Endodermal cell (in vitro differentiated cells): ENCODE results near the gene ENSA. TPM values are rescaled to one million over a fixed set of nuclear protein-coding genes. Genes with fewer than 3 reads are reported as not detected.
"Not testable (repeated sequence)": the region's sequence is repeated elsewhere in the genome, so short reads cannot be mapped to it uniquely, and the experiment has no call there.

Experiments used
- DNase-seq: peaks from one replicate; pipeline ENCODE4 v3.0.0-alpha.2; 2017
- H3K27ac ChIP-seq: 2 replicates; pipeline ENCODE4 v1.5.1; 2013; ENCODE audit warnings: mild to moderate bottlenecking, low read depth, low read length, moderate library complexity
- H3K27me3 ChIP-seq: 2 replicates; pipeline ENCODE4 v1.6.1; 2013; ENCODE audit warnings: mild to moderate bottlenecking, low read length, moderate library complexity; ENCODE audit not compliant: insufficient read depth, control insufficient read depth, poor library complexity, severe bottlenecking
- H3K36me3 ChIP-seq: 2 replicates; pipeline ENCODE4 v1.7.0; 2013; ENCODE audit warnings: mild to moderate bottlenecking, low read length, moderate library complexity; ENCODE audit not compliant: control insufficient read depth, insufficient read depth
- H3K4me1 ChIP-seq: one replicate; pipeline ENCODE4 v1.7.0; 2013; ENCODE audit warnings: low read length; ENCODE audit not compliant: control insufficient read depth, insufficient read depth
- H3K4me3 ChIP-seq: 2 replicates; pipeline ENCODE4 v1.5.1; 2013; ENCODE audit warnings: mild to moderate bottlenecking, low read length, moderate library complexity
- H3K9ac ChIP-seq: 2 replicates; pipeline ENCODE4 v1.6.1; 2013; ENCODE audit warnings: mild to moderate bottlenecking, low read length, moderate library complexity; ENCODE audit not compliant: poor library complexity, severe bottlenecking; ENCODE audit errors: extremely low read depth
- H3K9me3 ChIP-seq: 2 replicates; pipeline ENCODE4 v1.6.1; 2013; ENCODE audit warnings: mild to moderate bottlenecking, low read length, moderate library complexity; ENCODE audit not compliant: control insufficient read depth
- H3K27ac Mint-ChIP-seq: 2 replicates; pipeline ENCODE4 v1.8.0; 2020; ENCODE audit warnings: mixed read lengths
- H3K27me3 Mint-ChIP-seq: 2 replicates; pipeline ENCODE4 v1.8.0; 2021; ENCODE audit warnings: mild to moderate bottlenecking, mixed read lengths; ENCODE audit not compliant: insufficient read depth
- H3K36me3 Mint-ChIP-seq: 2 replicates; pipeline ENCODE4 v1.8.0; 2020; ENCODE audit warnings: low read depth, mixed read lengths
- H3K4me1 Mint-ChIP-seq: 2 replicates; pipeline ENCODE4 v1.8.0; 2020; ENCODE audit warnings: mixed read lengths
- H3K4me3 Mint-ChIP-seq: 2 replicates; pipeline ENCODE4 v1.8.0; 2020; ENCODE audit warnings: mild to moderate bottlenecking, moderate library complexity, mixed read lengths
- H3K9me3 Mint-ChIP-seq: 2 replicates; pipeline ENCODE4 v1.8.0; 2020; ENCODE audit warnings: mild to moderate bottlenecking, mixed read lengths
- CTCF ChIP-seq: fragments of 200-600 bp; sonication (generic); conservative IDR thresholded peaks from 2 replicates; pipeline ENCODE4 v1.5.0; 2021; ENCODE audit warnings: antibody characterized with exemption, mild to moderate bottlenecking
- WGBS, 2 experiments: methylation state at CpG; one replicate each; pipeline versions ENCODE4 v1.1.5 to v1.1.7; 2013; ENCODE audit warnings: missing lambda C conversion rate in 2 of 2, mixed read lengths in 1 of 2; ENCODE audit not compliant: insufficient coverage in 1 of 2, insufficient read length in 1 of 2; 5-methylcytosine and 5-hydroxymethylcytosine counted together
- total RNA-seq, 2 donors: library from RNA; stranded (reverse); fragmentation: NEBNext Ultra II Directional in 1 of 2; extraction: Animal tissue kit (Norgen Biotek cat#: 25700) in 1 of 2; gene quantifications; 2 replicates in 1 of 2; 3 replicates in 1 of 2; pipeline ENCODE4 v1.2.1, GENCODE V29; 2021

The ENSA gene
- total RNA-seq, 2 donors from 2014 or later, result 266 to 364 TPM

DNA sequence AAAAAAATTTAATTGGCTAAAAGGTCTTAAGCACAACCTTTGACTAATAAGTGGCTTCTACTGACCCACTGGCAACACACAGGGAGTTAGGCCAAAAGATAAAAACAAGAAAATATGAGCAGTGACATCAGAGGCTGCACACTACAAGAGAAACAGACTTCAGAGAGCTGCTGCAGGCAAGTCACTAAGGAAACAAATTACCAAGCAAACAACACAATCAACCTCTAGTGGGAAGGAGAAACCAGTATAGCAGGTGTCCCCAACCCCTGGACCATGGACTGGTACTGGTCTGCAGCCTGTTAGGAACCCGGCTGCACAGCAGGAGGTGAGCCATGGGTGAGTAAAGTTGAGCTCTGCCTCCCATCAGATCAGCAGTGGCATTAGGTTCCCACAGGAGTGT is 20.8 kb upstream of the ENSA start:
- Histone ChIP-seq H3K36me3 (peaks cover 58% of the 10 kb centered on the region), H3K27ac (no peak overlapping the region), H3K9me3 (no peaks in the 10 kb centered on the region), H3K4me1 (peaks cover 7% of the 10 kb centered on the region), H3K27me3 (no peaks in the 10 kb centered on the region), H3K4me3 (no peak overlapping the region), H3K9ac (no peak overlapping the region)
- DNase-seq, result no peak
- Mint-ChIP-seq H3K27me3 (no peaks in the 10 kb centered on the region), H3K4me1 (peaks cover 32% of the 10 kb centered on the region), H3K27ac (no peak overlapping the region), H3K36me3 (peaks cover 58% of the 10 kb centered on the region), H3K4me3 (no peak overlapping the region), H3K9me3 (no peaks in the 10 kb centered on the region)
- no peak for TF ChIP-seq CTCF
- 83% methylated on average over 1 of the region's 1 CpG; no CpG with 5 or more reads in 1 of the 2 experiments for whole genome bisulfite sequencing, 2 experiments

DNA sequence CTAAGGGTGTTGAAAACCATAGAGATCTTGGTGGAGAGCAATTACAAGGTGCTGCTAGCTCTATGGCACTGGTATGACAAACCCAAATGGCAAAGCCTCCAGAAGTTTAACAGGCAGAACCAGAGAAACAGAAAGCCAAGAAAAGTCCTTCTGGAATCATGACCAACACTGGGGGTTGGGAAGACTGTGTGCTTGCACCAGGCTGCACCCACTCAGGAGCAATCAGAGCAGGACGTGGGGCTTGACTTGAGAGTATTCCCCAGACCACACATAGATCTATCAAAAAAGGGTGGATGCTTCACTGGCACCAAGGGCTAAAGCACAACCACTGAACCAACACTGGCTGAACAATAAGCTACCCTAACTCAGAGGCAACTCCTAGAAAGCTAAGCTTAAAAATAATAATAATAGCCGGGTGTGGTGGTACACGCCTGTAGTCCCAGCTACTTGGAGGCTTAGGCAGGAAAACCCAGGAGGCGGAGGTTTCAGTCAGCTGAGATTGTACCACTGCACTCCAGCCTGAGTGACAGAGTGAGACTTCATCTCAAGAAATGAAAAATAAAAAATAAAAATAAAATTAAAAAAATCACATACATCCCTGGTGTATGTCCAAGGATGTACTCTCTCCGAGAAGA is 20.1 kb upstream of the ENSA start:
- no peak for TF ChIP-seq CTCF
- Histone ChIP-seq H3K27ac (no peak overlapping the region), H3K27me3 (no peaks in the 10 kb centered on the region), H3K4me1 (peaks cover 7% of the 10 kb centered on the region), H3K9ac (no peak overlapping the region), H3K9me3 (no peaks in the 10 kb centered on the region), H3K36me3 (peaks cover 57% of the 10 kb centered on the region), H3K4me3 (no peak overlapping the region)
- H3K36me3 Mint-ChIP-seq, result peaks cover 51% of the 10 kb centered on the region
- 96 to 100% methylated on average over 4 to 5 of the region's 5 CpGs for WGBS, 2 experiments
- peaks cover 25% of the 10 kb centered on the region for H3K4me1 Mint-ChIP-seq
- H3K27ac Mint-ChIP-seq, result peak overlapping the region; percentile 52
- no peaks in the 10 kb centered on the region for H3K27me3 Mint-ChIP-seq
- no peaks in the 10 kb centered on the region for H3K9me3 Mint-ChIP-seq
- DNase-seq, result no peak
- H3K4me3 Mint-ChIP-seq, result no peak overlapping the region

GRCh38 chr1:150642296-150642695 is 12.9 kb upstream of the ENSA start:
- H3K9me3 Mint-ChIP-seq, result no peaks in the 10 kb centered on the region
- H3K4me1 ChIP-seq, result peaks cover 11% of the 10 kb centered on the region
- peak overlapping the region; percentile 76 for H3K4me3 ChIP-seq
- no peak for DNase-seq
- H3K27me3 Mint-ChIP-seq, result no peaks in the 10 kb centered on the region
- peaks cover 18% of the 10 kb centered on the region for H3K36me3 Mint-ChIP-seq
- H3K36me3 ChIP-seq, result peaks cover 24% of the 10 kb centered on the region
- H3K9me3 ChIP-seq, result no peaks in the 10 kb centered on the region
- H3K4me1 Mint-ChIP-seq, result peaks cover 33% of the 10 kb centered on the region
- TF ChIP-seq CTCF, result no peak
- 62 to 75% methylated on average over 4 of the region's 4 CpGs for WGBS, 2 experiments
- peak overlapping the region; percentile 96 for H3K27ac Mint-ChIP-seq
- H3K9ac ChIP-seq, result peak overlapping the region; percentile 89
- peak overlapping the region; percentile 45 for H3K4me3 Mint-ChIP-seq
- no peak overlapping the region for H3K27ac ChIP-seq
- no peaks in the 10 kb centered on the region for H3K27me3 ChIP-seq

DNA sequence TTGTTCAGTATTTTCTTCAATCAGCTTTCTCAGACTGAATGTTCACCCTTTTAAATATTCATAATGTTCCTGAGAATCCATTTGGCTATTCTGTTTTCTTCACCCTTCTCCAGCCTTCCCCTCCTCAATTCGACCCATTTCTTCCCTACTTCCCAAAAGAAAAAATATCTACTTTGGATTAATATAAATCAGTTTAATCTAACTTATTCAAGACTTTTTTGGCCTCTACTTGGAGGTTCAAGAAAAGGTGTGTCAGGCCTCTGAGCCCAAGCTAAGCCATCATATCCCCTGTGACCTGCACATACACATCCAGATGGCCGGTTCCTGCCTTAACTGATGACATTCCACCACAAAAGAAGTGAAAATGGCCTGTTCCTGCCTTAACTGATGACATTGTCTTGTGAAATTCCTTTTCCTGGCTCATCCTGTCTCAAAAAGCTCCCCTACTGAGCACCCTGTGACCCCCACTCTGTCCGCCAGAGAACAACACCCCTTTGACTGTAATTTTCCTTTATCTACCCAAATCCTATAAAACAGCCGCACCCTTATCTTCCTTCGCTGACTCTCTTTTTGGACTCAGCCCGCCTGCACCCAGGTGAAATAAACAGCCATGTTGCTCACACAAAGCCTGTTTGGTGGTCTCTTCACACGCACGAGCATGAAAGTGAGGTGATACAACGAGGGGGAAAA is 11.9 kb upstream of the ENSA start:
- H3K4me1 Mint-ChIP-seq, result peaks cover 30% of the 10 kb centered on the region
- Histone ChIP-seq H3K4me1 (peaks cover 11% of the 10 kb centered on the region), H3K9ac (peak overlapping the region; percentile 89), H3K4me3 (peak overlapping the region; percentile 76), H3K36me3 (peaks cover 16% of the 10 kb centered on the region)
- DNase-seq, result peak; percentile 86
- H3K27me3 Mint-ChIP-seq, H3K27ac ChIP-seq, H3K9me3 ChIP-seq, H3K27me3 ChIP-seq, H3K9me3 Mint-ChIP-seq: not testable (repeated sequence)
- peaks cover 18% of the 10 kb centered on the region for H3K36me3 Mint-ChIP-seq
- peak overlapping the region; percentile 45 for H3K4me3 Mint-ChIP-seq
- WGBS, 2 experiments, result 7 to 11% methylated on average over 1 to 6 of the region's 9 CpGs
- peak overlapping the region; percentile 96 for H3K27ac Mint-ChIP-seq

GRCh38 chr1:150638430-150638829 is 9.0 kb upstream of the ENSA start:
- H3K9me3 ChIP-seq, H3K27me3 Mint-ChIP-seq, H3K4me3 ChIP-seq, H3K27me3 ChIP-seq, H3K9ac ChIP-seq, DNase-seq, H3K27ac Mint-ChIP-seq, H3K4me3 Mint-ChIP-seq, H3K27ac ChIP-seq, H3K4me1 ChIP-seq, H3K9me3 Mint-ChIP-seq: not testable (repeated sequence)
- peaks cover 15% of the 10 kb centered on the region for H3K36me3 Mint-ChIP-seq
- H3K36me3 ChIP-seq, result peaks cover 12% of the 10 kb centered on the region
- 92 to 96% methylated on average over 6 of the region's 6 CpGs for WGBS, 2 experiments
- peaks cover 48% of the 10 kb centered on the region for H3K4me1 Mint-ChIP-seq
